H1 (cell line): ENCODE measurements around the gene TTC32. TPM values are rescaled to one million over a fixed set of nuclear protein-coding genes. Genes with fewer than 3 reads are reported as not detected.

Source experiments
- polyA plus RNA-seq, 7 experiments: library from polyadenylated mRNA; depleted of rRNA in 3 of 7; stranded (reverse) in 5 of 7; unstranded in 2 of 7; fragments of >200 nt in 5 of 7; fragments of 200-250 nt in 2 of 7; gene quantifications; 1 replicate in 5 of 7; 2 replicates in 1 of 7; 4 replicates in 1 of 7; pipeline versions ENCODE4 v1.2.1 to v1.2.3, GENCODE V29; 2011 to 2013; ENCODE audit warnings: missing spikeins in 2 of 7, mixed read lengths in 2 of 7
- total RNA-seq: library from RNA; stranded (reverse); fragmentation: NEBNext Ultra II Directional; extraction: Animal tissue kit (Norgen Biotek cat#: 25700); gene quantifications from 2 replicates; pipeline ENCODE4 v1.2.1, GENCODE V29; 2021
- TF ChIP-seq, protein P1 (sequence below): fragments of 300-600 bp; sonication (generic); IDR thresholded peaks from 2 replicates; pipeline ENCODE4 v1.7.1; 2012; ENCODE audit warnings: low read length, moderate library complexity, mild to moderate bottlenecking, inconsistent platforms; ENCODE audit not compliant: insufficient replicate concordance

Gene TTC32
- total and polyA plus RNA-seq, 2 of the 8 experiments (the other 6 are each of a cell fraction or from before 2014, with no cell fraction given), result 6.8 to 8.7 TPM

DNA sequence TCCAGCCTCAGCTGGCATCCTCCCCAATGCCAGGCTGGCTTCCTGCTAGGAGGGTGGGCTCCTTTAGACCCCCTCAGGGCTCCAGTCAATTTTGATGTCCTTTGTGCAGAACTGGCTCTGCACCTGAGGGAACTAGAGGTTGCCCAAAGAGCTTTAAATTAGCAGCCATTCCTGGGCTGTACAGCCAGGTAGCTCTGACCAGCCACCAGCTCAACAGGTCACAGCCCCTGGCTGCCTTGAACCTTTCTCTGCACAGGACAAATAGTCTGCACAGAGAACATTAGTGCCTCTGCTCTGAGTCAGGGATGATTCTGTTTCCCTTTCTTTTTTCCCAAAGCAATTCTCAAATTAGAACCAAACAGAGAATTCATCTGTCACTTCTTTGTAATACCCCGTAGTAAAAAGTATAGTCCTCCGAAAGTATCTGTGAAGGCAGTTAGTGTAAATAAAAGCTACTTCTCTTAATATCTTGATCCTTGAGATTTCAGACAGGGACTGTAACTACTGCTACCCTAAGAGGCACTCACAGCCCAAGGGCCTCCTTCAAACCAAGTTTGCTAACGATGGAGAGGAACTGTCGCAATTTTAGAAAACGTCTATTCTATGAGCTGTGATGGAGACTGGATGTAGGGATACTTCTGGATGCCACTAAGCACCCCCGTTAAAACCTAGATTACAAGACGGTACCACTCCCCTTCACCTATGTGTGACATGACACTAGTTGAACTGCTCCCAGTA is 3.0 kb downstream of the TTC32 start (continued):
- TF ChIP-seq, protein P1, sequence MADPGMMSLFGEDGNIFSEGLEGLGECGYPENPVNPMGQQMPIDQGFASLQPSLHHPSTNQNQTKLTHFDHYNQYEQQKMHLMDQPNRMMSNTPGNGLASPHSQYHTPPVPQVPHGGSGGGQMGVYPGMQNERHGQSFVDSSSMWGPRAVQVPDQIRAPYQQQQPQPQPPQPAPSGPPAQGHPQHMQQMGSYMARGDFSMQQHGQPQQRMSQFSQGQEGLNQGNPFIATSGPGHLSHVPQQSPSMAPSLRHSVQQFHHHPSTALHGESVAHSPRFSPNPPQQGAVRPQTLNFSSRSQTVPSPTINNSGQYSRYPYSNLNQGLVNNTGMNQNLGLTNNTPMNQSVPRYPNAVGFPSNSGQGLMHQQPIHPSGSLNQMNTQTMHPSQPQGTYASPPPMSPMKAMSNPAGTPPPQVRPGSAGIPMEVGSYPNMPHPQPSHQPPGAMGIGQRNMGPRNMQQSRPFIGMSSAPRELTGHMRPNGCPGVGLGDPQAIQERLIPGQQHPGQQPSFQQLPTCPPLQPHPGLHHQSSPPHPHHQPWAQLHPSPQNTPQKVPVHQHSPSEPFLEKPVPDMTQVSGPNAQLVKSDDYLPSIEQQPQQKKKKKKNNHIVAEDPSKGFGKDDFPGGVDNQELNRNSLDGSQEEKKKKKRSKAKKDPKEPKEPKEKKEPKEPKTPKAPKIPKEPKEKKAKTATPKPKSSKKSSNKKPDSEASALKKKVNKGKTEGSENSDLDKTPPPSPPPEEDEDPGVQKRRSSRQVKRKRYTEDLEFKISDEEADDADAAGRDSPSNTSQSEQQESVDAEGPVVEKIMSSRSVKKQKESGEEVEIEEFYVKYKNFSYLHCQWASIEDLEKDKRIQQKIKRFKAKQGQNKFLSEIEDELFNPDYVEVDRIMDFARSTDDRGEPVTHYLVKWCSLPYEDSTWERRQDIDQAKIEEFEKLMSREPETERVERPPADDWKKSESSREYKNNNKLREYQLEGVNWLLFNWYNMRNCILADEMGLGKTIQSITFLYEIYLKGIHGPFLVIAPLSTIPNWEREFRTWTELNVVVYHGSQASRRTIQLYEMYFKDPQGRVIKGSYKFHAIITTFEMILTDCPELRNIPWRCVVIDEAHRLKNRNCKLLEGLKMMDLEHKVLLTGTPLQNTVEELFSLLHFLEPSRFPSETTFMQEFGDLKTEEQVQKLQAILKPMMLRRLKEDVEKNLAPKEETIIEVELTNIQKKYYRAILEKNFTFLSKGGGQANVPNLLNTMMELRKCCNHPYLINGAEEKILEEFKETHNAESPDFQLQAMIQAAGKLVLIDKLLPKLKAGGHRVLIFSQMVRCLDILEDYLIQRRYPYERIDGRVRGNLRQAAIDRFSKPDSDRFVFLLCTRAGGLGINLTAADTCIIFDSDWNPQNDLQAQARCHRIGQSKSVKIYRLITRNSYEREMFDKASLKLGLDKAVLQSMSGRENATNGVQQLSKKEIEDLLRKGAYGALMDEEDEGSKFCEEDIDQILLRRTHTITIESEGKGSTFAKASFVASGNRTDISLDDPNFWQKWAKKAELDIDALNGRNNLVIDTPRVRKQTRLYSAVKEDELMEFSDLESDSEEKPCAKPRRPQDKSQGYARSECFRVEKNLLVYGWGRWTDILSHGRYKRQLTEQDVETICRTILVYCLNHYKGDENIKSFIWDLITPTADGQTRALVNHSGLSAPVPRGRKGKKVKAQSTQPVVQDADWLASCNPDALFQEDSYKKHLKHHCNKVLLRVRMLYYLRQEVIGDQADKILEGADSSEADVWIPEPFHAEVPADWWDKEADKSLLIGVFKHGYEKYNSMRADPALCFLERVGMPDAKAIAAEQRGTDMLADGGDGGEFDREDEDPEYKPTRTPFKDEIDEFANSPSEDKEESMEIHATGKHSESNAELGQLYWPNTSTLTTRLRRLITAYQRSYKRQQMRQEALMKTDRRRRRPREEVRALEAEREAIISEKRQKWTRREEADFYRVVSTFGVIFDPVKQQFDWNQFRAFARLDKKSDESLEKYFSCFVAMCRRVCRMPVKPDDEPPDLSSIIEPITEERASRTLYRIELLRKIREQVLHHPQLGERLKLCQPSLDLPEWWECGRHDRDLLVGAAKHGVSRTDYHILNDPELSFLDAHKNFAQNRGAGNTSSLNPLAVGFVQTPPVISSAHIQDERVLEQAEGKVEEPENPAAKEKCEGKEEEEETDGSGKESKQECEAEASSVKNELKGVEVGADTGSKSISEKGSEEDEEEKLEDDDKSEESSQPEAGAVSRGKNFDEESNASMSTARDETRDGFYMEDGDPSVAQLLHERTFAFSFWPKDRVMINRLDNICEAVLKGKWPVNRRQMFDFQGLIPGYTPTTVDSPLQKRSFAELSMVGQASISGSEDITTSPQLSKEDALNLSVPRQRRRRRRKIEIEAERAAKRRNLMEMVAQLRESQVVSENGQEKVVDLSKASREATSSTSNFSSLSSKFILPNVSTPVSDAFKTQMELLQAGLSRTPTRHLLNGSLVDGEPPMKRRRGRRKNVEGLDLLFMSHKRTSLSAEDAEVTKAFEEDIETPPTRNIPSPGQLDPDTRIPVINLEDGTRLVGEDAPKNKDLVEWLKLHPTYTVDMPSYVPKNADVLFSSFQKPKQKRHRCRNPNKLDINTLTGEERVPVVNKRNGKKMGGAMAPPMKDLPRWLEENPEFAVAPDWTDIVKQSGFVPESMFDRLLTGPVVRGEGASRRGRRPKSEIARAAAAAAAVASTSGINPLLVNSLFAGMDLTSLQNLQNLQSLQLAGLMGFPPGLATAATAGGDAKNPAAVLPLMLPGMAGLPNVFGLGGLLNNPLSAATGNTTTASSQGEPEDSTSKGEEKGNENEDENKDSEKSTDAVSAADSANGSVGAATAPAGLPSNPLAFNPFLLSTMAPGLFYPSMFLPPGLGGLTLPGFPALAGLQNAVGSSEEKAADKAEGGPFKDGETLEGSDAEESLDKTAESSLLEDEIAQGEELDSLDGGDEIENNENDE, result no peak
